GM23338 (cell line): Measurements from ENCODE around the gene XRN1. TPM values are rescaled to one million over a fixed set of nuclear protein-coding genes. Genes with fewer than 3 reads are reported as not detected.

Source experiments
- ATAC-seq: fragments of 200-7000 bp; cut with Tn5 transposase; 3 replicates; pipeline ENCODE4 v1.9.1; 2020
- DNase-seq: peaks from one replicate; pipeline ENCODE4 v3.0.0-alpha.2; 2015; ENCODE audit warnings: low spot score
- H2AFZ ChIP-seq: fragments of 200-600 bp; sonication (generic); 2 replicates; pipeline ENCODE4 v1.8.0; 2016; ENCODE audit warnings: antibody characterized with exemption, mild to moderate bottlenecking, moderate library complexity
- H3F3A ChIP-seq: fragments of 200-600 bp; sonication (generic); replicated peaks from 2 replicates; pipeline ENCODE4 v1.8.0; 2017; ENCODE audit warnings: antibody characterized with exemption, mixed run types, low read depth
- H3K27ac ChIP-seq: fragments of 200-600 bp; sonication (generic); 2 replicates; pipeline ENCODE4 v1.6.1; 2016; ENCODE audit warnings: low read depth
- H3K27me3 ChIP-seq: fragments of 200-600 bp; sonication (generic); 2 replicates; pipeline ENCODE4 v1.8.0; 2016; ENCODE audit warnings: mild to moderate bottlenecking, mixed run types, moderate library complexity; ENCODE audit not compliant: insufficient read depth
- H3K36me3 ChIP-seq: fragments of 200-600 bp; sonication (generic); 2 replicates; pipeline ENCODE4 v1.8.0; 2016; ENCODE audit warnings: mild to moderate bottlenecking; ENCODE audit not compliant: insufficient read depth
- H3K4me1 ChIP-seq: fragments of 200-600 bp; sonication (generic); 2 replicates; pipeline ENCODE4 v1.8.0; 2016; ENCODE audit warnings: mild to moderate bottlenecking, moderate library complexity; ENCODE audit not compliant: insufficient read depth
- H3K4me2 ChIP-seq: fragments of 200-600 bp; sonication (generic); 2 replicates; pipeline ENCODE4 v1.7.1; 2017; ENCODE audit warnings: mixed run types
- H3K4me3 ChIP-seq: fragments of 200-600 bp; sonication (generic); 2 replicates; pipeline ENCODE4 v1.6.1; 2016; ENCODE audit warnings: mixed run types
- H3K79me2 ChIP-seq: fragments of 200-600 bp; sonication (generic); replicated peaks from 2 replicates; pipeline ENCODE4 v1.8.0; 2017; ENCODE audit warnings: mild to moderate bottlenecking; ENCODE audit not compliant: insufficient read depth
- H3K9me2 ChIP-seq: fragments of 200-600 bp; sonication (generic); 2 replicates; pipeline ENCODE4 v1.8.0; 2017; ENCODE audit not compliant: insufficient read depth
- H4K20me1 ChIP-seq: fragments of 200-600 bp; sonication (generic); replicated peaks from 2 replicates; pipeline ENCODE4 v1.8.0; 2017; ENCODE audit warnings: mild to moderate bottlenecking; ENCODE audit not compliant: insufficient read depth
- H3K27ac Mint-ChIP-seq: 2 replicates; pipeline ENCODE4 v1.8.0; 2020; ENCODE audit warnings: inconsistent platforms, mild to moderate bottlenecking, moderate library complexity, mixed read lengths
- H3K27me3 Mint-ChIP-seq: 3 replicates; pipeline ENCODE4 v1.8.0; 2022; ENCODE audit warnings: low read depth, mild to moderate bottlenecking, moderate library complexity, mixed read lengths, inconsistent platforms; ENCODE audit not compliant: insufficient read depth, poor library complexity
- H3K36me3 Mint-ChIP-seq: 3 replicates; pipeline ENCODE4 v1.8.0; 2021; ENCODE audit warnings: low read depth, mild to moderate bottlenecking, inconsistent platforms, moderate library complexity, mixed read lengths
- H3K4me1 Mint-ChIP-seq: 3 replicates; pipeline ENCODE4 v1.8.0; 2020; ENCODE audit warnings: mild to moderate bottlenecking, inconsistent platforms, mixed read lengths
- H3K4me3 Mint-ChIP-seq: 3 replicates; pipeline ENCODE4 v1.8.0; 2021; ENCODE audit warnings: moderate library complexity, mild to moderate bottlenecking, inconsistent platforms, mixed read lengths
- H3K9me3 Mint-ChIP-seq: 3 replicates; pipeline ENCODE4 v1.8.0; 2020; ENCODE audit warnings: moderate library complexity, mild to moderate bottlenecking, inconsistent platforms, mixed read lengths
- CREB1 ChIP-seq: fragments of 250-450 bp; sonication (Bioruptor Pico); IDR thresholded peaks from 2 replicates; pipeline ENCODE4 v1.5.0; 2020; ENCODE audit warnings: low read depth, mild to moderate bottlenecking, moderate library complexity
- EZH2 ChIP-seq: fragments of 200-600 bp; sonication (generic); IDR thresholded peaks from one replicate; pipeline ENCODE4 v1.8.0; 2017; ENCODE audit warnings: antibody characterized with exemption, mild to moderate bottlenecking, low read depth; ENCODE audit not compliant: unreplicated experiment
- EZH2phosphoT487 ChIP-seq: fragments of 200-600 bp; sonication (generic); IDR thresholded peaks from one replicate; pipeline ENCODE4 v1.8.1; 2018; ENCODE audit warnings: antibody characterized with exemption; ENCODE audit not compliant: unreplicated experiment
- JUNB ChIP-seq: IDR thresholded peaks from one replicate; pipeline ENCODE4 v1.6.1; 2016; ENCODE audit warnings: antibody characterized with exemption; ENCODE audit not compliant: unreplicated experiment
- NANOG ChIP-seq: IDR thresholded peaks from 2 replicates; pipeline ENCODE4 v1.6.1; 2016; ENCODE audit warnings: antibody characterized with exemption, borderline replicate concordance
- POLR2AphosphoS5 ChIP-seq: IDR thresholded peaks from 2 replicates; pipeline ENCODE4 v1.6.1; 2016; ENCODE audit warnings: antibody characterized with exemption, low read depth
- STAT1 ChIP-seq: IDR thresholded peaks from one replicate; pipeline ENCODE4 v1.6.1; 2016; ENCODE audit warnings: antibody characterized with exemption; ENCODE audit not compliant: unreplicated experiment
- ZNF114 ChIP-seq: fragments of 250-450 bp; sonication (Bioruptor Pico); IDR thresholded peaks from 2 replicates; pipeline ENCODE4 v1.5.0; 2020; ENCODE audit warnings: mild to moderate bottlenecking, moderate library complexity
- ZNF331 ChIP-seq: fragments of 250-450 bp; sonication (Bioruptor Pico); IDR thresholded peaks from 2 replicates; pipeline ENCODE4 v1.5.0; 2020; ENCODE audit warnings: low read depth, mild to moderate bottlenecking, moderate library complexity
- polyA plus RNA-seq: library from polyadenylated mRNA; unstranded; fragments of >200 nt; fragmentation: Nextera tagmentation; extraction: Ambion mirVana; gene quantifications from 2 replicates; pipeline ENCODE4 v1.2.1, GENCODE V29; 2016
- total RNA-seq: library from RNA; depleted of rRNA; stranded (reverse); fragments of >200 nt; shearing (Covaris generic); gene quantifications from 2 replicates; pipeline ENCODE4 v1.2.3, GENCODE V29; 2014
- TF ChIP-seq, protein P1 (sequence below): IDR thresholded peaks from one replicate; pipeline ENCODE4 v1.6.1; 2018; ENCODE audit warnings: antibody characterized with exemption; ENCODE audit not compliant: unreplicated experiment
- TF ChIP-seq, protein P2 (sequence below): IDR thresholded peaks from 2 replicates; pipeline ENCODE4 v1.6.1; 2016; ENCODE audit warnings: antibody characterized with exemption
- TF ChIP-seq, protein P3 (sequence below): fragments of 250-450 bp; sonication (Bioruptor Pico); IDR thresholded peaks from 2 replicates; pipeline ENCODE4 v1.5.0; 2020; ENCODE audit warnings: mild to moderate bottlenecking, moderate library complexity
- TF ChIP-seq, protein P4 (sequence below), 2 experiments: fragments of 200-600 bp in 1 of 2; sonication (generic) in 1 of 2; conservative IDR thresholded peaks; 2 replicates each; pipeline versions ENCODE4 v1.5.1 to v1.6.1; 2016 to 2017; ENCODE audit warnings: antibody characterized with exemption in 2 of 2, low read depth in 2 of 2, mild to moderate bottlenecking in 2 of 2, moderate library complexity in 1 of 2

Gene XRN1
- total and polyA plus RNA-seq, 2 experiments from 2014 or later, result 10.9 to 16.6 TPM

DNA sequence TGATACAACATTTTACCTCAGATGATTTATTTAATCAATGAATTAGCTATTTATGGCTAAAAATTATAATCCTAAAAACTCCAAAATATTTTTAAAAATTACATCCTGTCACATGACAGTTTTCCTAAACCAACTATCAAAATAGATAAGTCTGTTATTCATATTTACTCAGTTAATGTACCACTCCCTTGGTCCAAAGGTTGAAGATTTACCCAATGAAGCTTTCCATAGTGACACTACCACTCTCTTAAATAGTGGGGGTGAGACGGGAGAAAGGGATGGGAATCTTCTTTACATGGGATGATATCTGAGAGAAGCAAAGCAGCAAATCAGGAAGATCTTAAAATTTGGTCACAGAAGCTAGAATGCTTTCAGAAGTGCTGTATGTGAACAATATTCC is 30.5 kb downstream of the XRN1 start:
- Histone ChIP-seq H3K27me3 (no peaks in the 10 kb centered on the region), H3K27ac (no peak overlapping the region), H4K20me1 (no peaks in the 10 kb centered on the region), H3K4me3 (no peak overlapping the region), H3K36me3 (peaks cover 4% of the 10 kb centered on the region), H2AFZ (no peak overlapping the region), H3K9me2 (no peaks in the 10 kb centered on the region), H3K79me2 (no peaks in the 10 kb centered on the region), H3K4me2 (no peak overlapping the region), H3F3A (no peaks in the 10 kb centered on the region), H3K4me1 (no peaks in the 10 kb centered on the region)
- peaks cover under 1% of the 10 kb centered on the region; the same call in 2 of the 3 replicates for H3K36me3 Mint-ChIP-seq
- H3K4me3 Mint-ChIP-seq, result no peak overlapping the region
- no peaks in the 10 kb centered on the region for H3K27me3 Mint-ChIP-seq
- ATAC-seq, result no peak
- DNase-seq, result no peak
- H3K9me3 Mint-ChIP-seq, result no peaks in the 10 kb centered on the region
- H3K4me1 Mint-ChIP-seq, result no peaks in the 10 kb centered on the region
- no peak for TF ChIP-seq CREB1 (CRISPR knock-in tag)
- TF ChIP-seq, protein P1, sequence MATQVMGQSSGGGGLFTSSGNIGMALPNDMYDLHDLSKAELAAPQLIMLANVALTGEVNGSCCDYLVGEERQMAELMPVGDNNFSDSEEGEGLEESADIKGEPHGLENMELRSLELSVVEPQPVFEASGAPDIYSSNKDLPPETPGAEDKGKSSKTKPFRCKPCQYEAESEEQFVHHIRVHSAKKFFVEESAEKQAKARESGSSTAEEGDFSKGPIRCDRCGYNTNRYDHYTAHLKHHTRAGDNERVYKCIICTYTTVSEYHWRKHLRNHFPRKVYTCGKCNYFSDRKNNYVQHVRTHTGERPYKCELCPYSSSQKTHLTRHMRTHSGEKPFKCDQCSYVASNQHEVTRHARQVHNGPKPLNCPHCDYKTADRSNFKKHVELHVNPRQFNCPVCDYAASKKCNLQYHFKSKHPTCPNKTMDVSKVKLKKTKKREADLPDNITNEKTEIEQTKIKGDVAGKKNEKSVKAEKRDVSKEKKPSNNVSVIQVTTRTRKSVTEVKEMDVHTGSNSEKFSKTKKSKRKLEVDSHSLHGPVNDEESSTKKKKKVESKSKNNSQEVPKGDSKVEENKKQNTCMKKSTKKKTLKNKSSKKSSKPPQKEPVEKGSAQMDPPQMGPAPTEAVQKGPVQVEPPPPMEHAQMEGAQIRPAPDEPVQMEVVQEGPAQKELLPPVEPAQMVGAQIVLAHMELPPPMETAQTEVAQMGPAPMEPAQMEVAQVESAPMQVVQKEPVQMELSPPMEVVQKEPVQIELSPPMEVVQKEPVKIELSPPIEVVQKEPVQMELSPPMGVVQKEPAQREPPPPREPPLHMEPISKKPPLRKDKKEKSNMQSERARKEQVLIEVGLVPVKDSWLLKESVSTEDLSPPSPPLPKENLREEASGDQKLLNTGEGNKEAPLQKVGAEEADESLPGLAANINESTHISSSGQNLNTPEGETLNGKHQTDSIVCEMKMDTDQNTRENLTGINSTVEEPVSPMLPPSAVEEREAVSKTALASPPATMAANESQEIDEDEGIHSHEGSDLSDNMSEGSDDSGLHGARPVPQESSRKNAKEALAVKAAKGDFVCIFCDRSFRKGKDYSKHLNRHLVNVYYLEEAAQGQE, result no peak
- no peak for TF ChIP-seq ZNF331 (CRISPR knock-in tag)
- TF ChIP-seq NANOG, result no peak
- no peak for TF ChIP-seq EZH2
- no peak for TF ChIP-seq STAT1
- TF ChIP-seq, protein P2, sequence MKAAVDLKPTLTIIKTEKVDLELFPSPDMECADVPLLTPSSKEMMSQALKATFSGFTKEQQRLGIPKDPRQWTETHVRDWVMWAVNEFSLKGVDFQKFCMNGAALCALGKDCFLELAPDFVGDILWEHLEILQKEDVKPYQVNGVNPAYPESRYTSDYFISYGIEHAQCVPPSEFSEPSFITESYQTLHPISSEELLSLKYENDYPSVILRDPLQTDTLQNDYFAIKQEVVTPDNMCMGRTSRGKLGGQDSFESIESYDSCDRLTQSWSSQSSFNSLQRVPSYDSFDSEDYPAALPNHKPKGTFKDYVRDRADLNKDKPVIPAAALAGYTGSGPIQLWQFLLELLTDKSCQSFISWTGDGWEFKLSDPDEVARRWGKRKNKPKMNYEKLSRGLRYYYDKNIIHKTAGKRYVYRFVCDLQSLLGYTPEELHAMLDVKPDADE, result no peak
- TF ChIP-seq, protein P3, sequence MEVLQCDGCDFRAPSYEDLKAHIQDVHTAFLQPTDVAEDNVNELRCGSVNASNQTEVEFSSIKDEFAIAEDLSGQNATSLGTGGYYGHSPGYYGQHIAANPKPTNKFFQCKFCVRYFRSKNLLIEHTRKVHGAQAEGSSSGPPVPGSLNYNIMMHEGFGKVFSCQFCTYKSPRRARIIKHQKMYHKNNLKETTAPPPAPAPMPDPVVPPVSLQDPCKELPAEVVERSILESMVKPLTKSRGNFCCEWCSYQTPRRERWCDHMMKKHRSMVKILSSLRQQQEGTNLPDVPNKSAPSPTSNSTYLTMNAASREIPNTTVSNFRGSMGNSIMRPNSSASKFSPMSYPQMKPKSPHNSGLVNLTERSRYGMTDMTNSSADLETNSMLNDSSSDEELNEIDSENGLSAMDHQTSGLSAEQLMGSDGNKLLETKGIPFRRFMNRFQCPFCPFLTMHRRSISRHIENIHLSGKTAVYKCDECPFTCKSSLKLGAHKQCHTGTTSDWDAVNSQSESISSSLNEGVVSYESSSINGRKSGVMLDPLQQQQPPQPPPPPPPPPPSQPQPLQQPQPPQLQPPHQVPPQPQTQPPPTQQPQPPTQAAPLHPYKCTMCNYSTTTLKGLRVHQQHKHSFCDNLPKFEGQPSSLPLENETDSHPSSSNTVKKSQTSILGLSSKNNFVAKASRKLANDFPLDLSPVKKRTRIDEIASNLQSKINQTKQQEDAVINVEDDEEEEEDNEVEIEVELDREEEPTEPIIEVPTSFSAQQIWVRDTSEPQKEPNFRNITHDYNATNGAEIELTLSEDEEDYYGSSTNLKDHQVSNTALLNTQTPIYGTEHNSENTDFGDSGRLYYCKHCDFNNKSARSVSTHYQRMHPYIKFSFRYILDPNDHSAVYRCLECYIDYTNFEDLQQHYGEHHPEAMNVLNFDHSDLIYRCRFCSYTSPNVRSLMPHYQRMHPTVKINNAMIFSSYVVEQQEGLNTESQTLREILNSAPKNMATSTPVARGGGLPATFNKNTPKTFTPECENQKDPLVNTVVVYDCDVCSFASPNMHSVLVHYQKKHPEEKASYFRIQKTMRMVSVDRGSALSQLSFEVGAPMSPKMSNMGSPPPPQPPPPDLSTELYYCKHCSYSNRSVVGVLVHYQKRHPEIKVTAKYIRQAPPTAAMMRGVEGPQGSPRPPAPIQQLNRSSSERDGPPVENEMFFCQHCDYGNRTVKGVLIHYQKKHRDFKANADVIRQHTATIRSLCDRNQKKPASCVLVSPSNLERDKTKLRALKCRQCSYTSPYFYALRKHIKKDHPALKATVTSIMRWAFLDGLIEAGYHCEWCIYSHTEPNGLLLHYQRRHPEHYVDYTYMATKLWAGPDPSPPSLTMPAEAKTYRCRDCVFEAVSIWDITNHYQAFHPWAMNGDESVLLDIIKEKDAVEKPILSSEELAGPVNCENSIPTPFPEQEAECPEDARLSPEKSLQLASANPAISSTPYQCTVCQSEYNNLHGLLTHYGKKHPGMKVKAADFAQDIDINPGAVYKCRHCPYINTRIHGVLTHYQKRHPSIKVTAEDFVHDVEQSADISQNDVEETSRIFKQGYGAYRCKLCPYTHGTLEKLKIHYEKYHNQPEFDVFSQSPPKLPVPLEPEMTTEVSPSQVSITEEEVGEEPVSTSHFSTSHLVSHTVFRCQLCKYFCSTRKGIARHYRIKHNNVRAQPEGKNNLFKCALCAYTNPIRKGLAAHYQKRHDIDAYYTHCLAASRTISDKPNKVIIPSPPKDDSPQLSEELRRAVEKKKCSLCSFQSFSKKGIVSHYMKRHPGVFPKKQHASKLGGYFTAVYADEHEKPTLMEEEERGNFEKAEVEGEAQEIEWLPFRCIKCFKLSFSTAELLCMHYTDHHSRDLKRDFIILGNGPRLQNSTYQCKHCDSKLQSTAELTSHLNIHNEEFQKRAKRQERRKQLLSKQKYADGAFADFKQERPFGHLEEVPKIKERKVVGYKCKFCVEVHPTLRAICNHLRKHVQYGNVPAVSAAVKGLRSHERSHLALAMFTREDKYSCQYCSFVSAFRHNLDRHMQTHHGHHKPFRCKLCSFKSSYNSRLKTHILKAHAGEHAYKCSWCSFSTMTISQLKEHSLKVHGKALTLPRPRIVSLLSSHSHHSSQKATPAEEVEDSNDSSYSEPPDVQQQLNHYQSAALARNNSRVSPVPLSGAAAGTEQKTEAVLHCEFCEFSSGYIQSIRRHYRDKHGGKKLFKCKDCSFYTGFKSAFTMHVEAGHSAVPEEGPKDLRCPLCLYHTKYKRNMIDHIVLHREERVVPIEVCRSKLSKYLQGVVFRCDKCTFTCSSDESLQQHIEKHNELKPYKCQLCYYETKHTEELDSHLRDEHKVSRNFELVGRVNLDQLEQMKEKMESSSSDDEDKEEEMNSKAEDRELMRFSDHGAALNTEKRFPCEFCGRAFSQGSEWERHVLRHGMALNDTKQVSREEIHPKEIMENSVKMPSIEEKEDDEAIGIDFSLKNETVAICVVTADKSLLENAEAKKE (CRISPR knock-in tag), result no peak
- no peak for TF ChIP-seq POLR2AphosphoS5
- TF ChIP-seq ZNF114 (CRISPR knock-in tag), result no peak
- TF ChIP-seq JUNB, result no peak
- no peak for TF ChIP-seq EZH2phosphoT487
- TF ChIP-seq, protein P4, sequence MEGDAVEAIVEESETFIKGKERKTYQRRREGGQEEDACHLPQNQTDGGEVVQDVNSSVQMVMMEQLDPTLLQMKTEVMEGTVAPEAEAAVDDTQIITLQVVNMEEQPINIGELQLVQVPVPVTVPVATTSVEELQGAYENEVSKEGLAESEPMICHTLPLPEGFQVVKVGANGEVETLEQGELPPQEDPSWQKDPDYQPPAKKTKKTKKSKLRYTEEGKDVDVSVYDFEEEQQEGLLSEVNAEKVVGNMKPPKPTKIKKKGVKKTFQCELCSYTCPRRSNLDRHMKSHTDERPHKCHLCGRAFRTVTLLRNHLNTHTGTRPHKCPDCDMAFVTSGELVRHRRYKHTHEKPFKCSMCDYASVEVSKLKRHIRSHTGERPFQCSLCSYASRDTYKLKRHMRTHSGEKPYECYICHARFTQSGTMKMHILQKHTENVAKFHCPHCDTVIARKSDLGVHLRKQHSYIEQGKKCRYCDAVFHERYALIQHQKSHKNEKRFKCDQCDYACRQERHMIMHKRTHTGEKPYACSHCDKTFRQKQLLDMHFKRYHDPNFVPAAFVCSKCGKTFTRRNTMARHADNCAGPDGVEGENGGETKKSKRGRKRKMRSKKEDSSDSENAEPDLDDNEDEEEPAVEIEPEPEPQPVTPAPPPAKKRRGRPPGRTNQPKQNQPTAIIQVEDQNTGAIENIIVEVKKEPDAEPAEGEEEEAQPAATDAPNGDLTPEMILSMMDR (conservative IDR thresholded peaks at IDR 0.05; ENCODE audit: low read depth in 2 of 2), result no peak
- no peak overlapping the region for H3K27ac Mint-ChIP-seq
